Iris pigment epithelial cell (primary cell): Measurements from ENCODE around the gene EPHB2.

ENCODE experiments used
- DNase-seq: peaks from one replicate; pipeline ENCODE4 v3.0.0-alpha.2; 2011; ENCODE audit warnings: low read depth

The EPHB2 gene

DNA sequence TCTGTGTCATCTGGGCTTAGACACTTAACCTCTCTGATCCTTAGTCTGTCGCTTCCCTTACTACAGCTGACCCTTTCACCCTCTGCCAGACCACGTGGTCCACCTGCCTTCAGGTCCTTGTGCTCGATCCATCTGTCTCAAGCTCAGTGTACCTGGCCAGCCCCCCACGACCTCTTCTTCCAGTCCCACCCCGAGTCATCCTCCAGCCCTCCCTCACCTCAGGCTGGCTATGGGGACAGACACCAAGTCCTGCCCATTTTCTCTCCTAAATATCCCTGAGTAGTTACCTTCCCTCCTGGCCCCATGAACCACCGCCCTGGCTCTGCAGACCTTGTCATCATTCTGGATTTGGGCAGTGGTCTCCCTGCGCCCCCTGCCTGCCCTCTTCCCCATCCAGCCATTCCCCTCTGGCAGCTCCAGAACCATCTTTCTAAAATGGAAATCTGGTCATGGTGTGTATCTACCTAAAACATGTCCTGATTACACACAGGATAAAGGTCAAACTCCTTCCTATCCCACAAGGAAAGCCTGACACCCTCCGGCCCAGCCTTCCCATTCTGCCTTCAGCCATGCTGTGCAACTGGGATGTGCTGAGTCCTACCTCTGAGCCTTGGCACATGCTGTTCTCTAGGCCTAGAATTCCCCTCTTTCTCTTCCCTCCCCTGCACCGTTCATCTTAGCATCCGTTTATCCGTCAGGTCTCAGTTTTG is 107.6 kb downstream of the EPHB2 start:
- DNase-seq, result no peak

DNA sequence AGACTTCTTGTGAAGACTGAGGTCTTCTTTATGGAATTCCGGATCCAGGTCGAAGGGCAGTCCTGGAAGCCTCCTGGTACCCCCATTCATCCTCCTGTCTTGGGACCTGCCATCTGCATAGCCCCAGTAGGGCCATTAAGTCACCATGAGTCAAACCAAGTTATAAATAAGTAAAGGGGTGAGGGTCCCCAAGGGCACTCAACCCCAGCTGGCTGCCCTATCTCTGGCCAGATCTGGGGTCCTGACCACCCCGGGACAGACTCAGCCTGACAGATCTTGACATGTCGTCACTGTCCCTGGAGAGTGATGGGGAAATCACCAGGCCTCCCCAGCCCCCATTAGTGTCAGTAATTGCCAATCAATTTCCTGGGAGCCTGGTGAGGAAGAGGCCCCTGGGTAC is 108.7 kb downstream of the EPHB2 start:
- DNase-seq, result no peak

DNA sequence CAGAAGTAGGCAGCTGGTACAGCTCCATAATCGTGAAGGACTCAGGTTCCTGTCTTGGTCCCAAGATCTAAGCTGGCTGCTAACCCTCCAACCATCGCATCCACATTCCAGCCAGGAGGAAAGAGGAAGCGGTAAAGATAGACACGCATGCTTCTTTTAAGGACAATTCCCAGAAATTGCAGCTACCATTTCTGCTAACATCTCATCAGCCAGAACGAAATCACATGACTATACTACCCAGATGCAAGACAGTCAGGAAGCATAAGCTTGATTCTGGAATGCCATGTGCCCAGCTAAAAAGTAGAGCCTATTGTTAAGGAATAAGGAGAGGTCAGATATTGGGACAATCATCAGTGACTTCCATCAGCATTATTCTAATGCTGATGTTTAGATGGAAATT is 110.4 kb downstream of the EPHB2 start:
- no peak for DNase-seq

DNA sequence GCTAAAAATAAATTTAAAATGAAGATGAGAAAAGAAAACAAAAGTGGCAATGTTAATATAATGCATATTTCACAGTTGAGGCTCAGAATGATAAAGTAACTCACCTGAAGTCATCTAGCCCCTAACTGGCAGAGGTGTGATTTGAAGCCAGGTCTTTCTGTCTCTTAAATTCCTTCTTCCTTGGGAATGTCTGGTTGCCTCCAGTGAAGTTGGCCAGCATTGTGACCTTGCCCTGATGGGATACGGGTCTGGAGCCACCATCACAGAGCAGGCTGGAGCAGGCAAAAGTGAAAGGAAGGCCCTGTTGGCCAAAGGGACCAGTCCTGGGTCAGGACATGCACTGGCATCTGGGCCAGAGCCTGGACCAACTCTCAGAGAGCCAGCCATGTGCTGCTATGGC is 111.7 kb downstream of the EPHB2 start:
- no peak for DNase-seq

DNA sequence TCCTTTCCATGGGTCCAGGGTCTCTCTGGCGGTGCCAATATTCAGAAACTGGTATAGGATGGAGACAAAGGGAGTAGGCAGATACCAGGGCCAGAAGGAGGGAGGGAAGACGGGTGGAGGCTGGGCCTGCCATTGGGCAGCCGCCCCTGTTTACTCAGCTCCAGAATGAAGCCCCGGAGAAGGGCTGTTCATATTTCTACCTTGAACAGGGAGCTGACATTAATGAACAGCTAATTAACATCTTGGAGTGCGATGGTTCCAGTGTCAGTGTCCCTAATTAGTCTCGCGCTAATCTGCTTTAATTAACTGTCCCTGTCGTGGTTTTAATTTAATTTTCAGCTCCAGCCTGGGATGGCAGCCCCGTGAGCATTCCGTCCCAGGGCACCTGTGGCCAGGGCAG is 113.8 kb downstream of the EPHB2 start:
- no peak for DNase-seq

- no peak for DNase-seq
Observed at GRCh38 chr1:22824975-22825374, 114.3 kb downstream of the EPHB2 start.

DNA sequence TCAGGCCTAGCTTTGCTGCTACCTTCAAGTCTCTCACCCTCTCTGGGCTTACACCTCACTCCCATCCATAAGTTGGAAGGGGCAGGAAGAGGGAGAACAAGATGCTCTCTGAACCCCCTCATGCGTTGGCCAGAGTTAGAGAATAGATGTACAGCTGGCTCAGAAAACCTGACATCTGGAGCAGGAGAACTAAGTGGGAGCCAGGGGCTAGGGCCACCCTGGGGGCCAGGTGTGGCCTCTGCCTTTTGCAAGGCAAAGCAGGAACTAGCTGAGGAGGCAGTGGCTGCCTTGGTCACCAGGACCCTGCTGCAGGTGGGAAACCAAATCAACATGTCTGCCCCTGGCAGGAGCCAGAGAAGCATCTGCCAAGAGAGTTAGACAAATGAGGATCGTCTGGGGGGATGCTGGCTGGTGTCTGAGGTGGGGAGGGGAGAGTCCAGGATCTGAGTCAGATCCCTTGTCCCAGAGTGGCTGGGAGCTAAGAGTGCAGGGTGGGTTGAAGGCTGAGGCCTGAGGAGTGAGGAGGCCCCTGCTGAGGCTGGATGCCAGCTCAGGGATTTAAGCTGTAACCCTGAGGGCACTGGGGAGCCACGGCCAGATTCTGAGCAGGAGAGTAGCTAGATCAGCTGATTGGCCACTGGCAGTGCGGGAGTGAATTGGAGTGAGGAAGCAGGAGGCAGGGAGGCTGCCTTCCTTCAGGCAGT is 115.0 kb downstream of the EPHB2 start:
- DNase-seq, result no peak

DNA sequence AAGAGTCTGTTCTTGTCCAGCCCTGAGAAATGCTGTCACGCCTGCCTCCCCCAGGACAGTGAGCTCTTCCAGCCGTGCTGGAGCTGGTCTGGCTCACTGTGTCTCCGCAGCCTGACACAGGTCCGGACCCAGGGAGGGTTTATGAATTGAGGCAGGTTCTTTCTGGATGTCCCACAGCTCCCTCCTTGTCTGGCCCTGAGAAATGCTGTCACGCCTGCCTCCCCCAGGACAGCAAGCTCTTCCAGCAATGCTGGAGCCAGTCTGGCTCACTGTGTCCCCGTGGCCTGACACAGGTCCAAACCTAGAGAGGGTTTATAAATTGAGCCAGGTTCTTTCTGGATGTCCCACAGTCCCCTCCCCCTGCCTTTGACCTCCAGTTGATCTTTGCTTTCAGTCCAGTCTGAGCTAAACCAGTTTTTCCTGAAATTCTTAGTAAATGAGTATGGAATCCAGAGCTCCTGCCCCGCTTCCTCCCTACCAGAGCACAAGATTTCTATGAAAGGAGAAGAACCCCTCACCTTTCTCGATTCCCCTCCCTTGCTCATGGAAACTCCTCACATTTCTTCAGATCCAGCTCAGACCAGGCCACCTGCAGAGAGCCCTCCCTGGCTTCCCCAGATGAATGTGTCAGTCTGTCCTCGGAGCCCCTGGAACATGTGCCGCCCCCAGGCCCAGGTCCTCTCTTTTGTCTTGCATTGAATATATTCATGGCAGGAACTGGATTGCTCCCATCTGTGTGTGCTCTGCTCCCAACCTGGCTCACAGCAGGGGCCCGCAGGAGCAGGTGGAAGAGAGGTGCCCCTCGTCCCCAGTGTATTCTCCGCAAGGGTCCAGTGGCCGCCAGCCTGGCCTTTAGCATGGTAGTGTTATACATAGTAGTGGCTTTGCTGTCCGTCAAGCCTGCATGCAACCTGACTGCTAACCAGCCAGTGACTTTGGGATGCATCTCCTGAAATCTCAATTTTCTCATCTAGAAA is 116.3 kb downstream of the EPHB2 start:
- peak; percentile 29 for DNase-seq

GRCh38 chr1:22827666-22828483 is 117.2 kb downstream of the EPHB2 start:
- peak; percentile 31 for DNase-seq

DNA sequence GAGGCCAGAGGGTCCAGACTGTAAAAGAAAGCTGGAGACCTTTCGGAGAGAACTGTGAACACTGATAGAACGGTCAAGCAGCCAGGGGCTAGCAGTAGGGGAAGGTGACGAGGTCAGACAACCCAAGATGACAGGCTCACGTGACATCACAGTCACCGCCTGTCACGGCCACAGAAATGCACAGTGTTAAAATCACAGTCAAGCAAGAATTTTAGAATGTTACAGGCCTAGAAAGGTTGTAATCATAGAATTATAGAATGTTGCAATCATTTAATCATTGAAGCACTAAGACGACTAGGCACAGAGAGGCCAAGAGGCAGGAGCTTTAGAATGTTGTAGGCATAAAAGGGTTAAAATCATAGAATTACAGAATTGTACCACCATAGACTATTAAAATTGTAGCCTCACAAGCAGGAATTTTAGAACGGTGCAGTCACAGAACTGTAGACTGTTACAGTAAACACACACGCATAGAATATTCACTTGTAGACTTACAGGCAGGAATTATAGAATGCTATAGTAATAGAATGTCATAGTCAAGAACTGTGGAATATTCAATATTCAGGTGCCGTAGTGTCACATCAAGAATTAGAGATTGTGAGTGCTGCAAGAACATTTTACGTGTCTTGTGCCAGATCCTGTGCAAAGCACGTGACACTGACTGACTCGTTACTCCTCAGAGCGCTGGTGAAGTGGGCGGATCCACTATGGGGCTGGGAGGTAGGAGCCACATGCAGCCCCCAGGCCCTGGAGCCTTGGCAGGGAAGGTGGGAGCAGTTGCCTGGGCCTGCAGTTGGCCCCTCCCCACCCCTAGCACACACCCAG is 118.1 kb downstream of the EPHB2 start:
- peak; percentile 52 for DNase-seq

DNA sequence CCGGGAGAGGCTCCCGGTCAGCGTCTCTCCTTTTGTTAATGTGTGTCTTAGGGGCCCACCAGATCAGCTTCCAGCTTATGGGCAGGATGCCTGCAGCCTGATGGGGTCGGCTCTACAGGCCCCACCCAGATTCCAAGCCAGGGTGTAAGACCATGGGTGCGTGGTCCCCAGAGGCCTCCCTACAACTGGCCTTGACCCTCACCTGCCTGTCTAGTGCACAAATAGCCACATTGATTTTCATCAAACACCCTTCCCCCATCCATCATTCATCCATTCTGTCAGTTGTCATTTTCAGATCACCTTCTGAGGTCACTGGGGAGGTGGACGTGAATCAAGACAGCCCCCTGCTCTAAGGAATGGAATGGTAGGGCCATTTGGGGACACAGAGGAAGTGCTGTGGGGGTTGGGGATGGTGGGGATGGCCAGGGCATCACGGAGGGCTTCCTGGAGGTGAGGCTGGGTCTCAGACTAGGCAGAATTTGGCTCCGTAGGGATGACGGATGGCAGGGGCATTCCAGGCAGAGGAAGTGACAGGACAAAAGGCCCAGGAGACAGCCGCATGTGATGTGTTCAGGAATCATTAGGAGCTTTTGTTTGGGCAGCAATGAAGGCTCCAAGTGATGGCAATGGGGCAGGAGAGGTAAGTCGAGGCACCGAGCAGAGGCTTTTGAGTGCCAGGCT is 118.8 kb downstream of the EPHB2 start:
- DNase-seq, result no peak

- peak; percentile 11 for DNase-seq
Observed at GRCh38 chr1:22830041-22830566, 119.5 kb downstream of the EPHB2 start.

GRCh38 chr1:22830757-22831340 is 120.2 kb downstream of the EPHB2 start:
- no peak for DNase-seq

GRCh38 chr1:22831729-22832413 is 121.2 kb downstream of the EPHB2 start:
- peak; percentile 86 for DNase-seq

DNA sequence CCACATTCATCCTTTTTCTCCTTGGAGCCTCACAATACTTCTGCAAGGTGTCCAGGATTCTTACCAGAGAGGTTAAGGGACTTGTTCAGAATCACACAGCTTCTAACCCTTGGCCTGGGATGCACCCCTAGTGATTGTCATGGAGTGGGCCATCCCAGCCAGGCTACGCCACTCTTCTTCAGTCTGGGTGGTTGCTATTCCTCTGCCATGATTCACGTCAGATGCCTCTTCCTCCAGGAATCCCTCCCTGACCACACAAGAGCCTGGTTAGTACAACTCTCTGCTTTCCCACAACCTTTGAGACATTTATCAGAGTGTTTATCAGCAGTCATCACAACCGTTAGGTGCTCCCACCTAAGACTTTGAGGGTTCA is 121.8 kb downstream of the EPHB2 start:
- DNase-seq, result peak; percentile 71

DNA sequence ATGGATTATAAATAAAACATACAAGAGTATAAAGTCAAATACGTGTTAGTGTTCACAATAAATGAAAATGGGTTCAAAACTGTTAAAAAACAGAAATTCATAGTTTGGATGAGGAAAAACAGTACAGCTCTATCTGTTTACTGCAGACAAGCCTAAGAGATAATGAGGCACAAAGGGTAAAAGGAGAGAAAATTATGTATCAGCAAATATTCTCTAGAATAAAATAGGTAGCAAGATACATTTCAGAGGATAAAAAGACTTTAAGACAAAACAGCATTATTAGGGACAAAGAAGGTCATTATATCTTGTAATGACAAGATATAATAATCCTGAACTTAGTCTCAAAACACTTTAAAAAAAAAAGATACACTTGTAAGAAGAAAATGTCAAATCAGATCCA is 123.1 kb downstream of the EPHB2 start:
- DNase-seq, result no peak

DNA sequence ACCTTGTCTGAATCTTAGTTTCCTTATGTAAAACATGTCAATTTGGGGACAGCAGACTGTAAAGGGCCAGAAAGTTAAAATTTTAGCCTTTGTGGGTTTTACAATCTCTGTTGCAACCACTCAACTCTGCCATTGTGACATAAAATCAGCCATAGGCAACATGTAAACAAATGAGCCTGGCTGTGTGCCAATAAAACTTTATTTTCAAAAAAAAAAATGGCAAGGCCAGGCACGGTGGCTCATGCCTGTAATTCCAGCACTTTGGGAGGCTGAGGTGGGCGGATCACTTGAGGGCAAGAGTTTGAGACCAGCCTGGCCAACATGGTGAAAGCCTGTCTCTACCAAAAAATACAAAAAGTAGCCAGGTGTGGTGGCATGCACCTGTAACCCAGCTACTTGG is 123.8 kb downstream of the EPHB2 start:
- DNase-seq, result peak; percentile 54

- DNase-seq, result no peak
Observed at GRCh38 chr1:22835636-22836319, 125.1 kb downstream of the EPHB2 start.
